ENCODE results near the gene TEKT1.
"Not testable (repeated sequence)": the region's sequence is repeated elsewhere in the genome, so short reads cannot be mapped to it uniquely, and the experiment has no call there.

TEKT1 gene

GRCh38 chr17:6831661-6832263, at the start of gene TEKT1:
Gene TEKT1, minus strand, starts transcription at chr17:6831729. Its CDS starts 1,353 bp downstream, at chr17:6830376.
- H3K4me3 ChIP-seq (ENCODE audit: low read length), result peak within 1 kb of the TSS; percentile 47
- peak; percentile 84 for DNase-seq (ENCODE audit: low read depth)
- no peak for TF ChIP-seq CTCF (IDR thresholded peaks at IDR 0.05; ENCODE audit: insufficient read depth, low read depth, low read length, missing control alignments)

- not testable (repeated sequence) for H3K4me3 ChIP-seq (ENCODE audit: low read length)
- peak; percentile 25 for DNase-seq (ENCODE audit: low read depth)
These were observed 47.9 kb upstream of the TEKT1 start for GRCh38 chr17:6879221-6879975.

- DNase-seq (ENCODE audit: low read depth), result peak; percentile 58
- H3K4me3 ChIP-seq (ENCODE audit: low read length), result not testable (repeated sequence)
These were observed 43.7 kb upstream of the TEKT1 start for GRCh38 chr17:6875276-6875675.

- no peak for TF ChIP-seq CTCF (IDR thresholded peaks at IDR 0.05; ENCODE audit: insufficient read depth, low read depth, low read length, missing control alignments)
- DNase-seq (ENCODE audit: low read depth), result no peak
- H3K4me3 ChIP-seq (ENCODE audit: low read length), result no peak overlapping the region
These were observed 41.4 kb upstream of the TEKT1 start for GRCh38 chr17:6872936-6873335.

- H3K4me3 ChIP-seq (ENCODE audit: low read length), result no peak overlapping the region
- TF ChIP-seq CTCF (IDR thresholded peaks at IDR 0.05; ENCODE audit: insufficient read depth, low read depth, low read length, missing control alignments), result no peak
These were observed 39.3 kb upstream of the TEKT1 start for GRCh38 chr17:6870841-6871240.

GRCh38 chr17:6868582-6868981, 37.1 kb upstream of the TEKT1 start:
- no peak for TF ChIP-seq CTCF (IDR thresholded peaks at IDR 0.05; ENCODE audit: insufficient read depth, low read depth, low read length, missing control alignments)
- DNase-seq (ENCODE audit: low read depth), result peak; percentile 92
- no peak overlapping the region for H3K4me3 ChIP-seq (ENCODE audit: low read length)

More at GRCh38 chr17:6870841-6871240, 39.3 kb upstream of the TEKT1 start:
- no peak for DNase-seq (ENCODE audit: low read depth)

DNA sequence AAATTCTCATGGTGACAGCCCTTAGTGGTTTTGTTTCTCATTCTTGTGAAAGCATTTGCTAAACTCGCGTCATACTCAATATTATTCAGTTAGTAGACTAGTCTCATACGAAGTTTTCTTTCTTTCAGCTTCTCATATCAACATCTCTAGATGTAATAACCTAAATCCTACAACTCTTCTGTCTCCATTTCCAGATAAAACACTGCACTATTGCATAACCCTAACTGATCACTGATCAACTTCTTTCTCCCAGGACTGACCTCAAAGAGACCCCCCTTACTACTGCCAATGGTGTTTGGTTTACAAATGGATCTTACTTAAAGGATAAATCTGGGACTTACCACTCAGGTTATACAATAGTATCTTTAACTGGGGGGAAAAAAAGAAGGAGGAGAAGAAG, 36.3 kb upstream of the TEKT1 start:
- H3K4me3 ChIP-seq (ENCODE audit: low read length), result no peak overlapping the region
- no peak for TF ChIP-seq CTCF (IDR thresholded peaks at IDR 0.05; ENCODE audit: insufficient read depth, low read depth, low read length, missing control alignments)
- DNase-seq (ENCODE audit: low read depth), result no peak

DNA sequence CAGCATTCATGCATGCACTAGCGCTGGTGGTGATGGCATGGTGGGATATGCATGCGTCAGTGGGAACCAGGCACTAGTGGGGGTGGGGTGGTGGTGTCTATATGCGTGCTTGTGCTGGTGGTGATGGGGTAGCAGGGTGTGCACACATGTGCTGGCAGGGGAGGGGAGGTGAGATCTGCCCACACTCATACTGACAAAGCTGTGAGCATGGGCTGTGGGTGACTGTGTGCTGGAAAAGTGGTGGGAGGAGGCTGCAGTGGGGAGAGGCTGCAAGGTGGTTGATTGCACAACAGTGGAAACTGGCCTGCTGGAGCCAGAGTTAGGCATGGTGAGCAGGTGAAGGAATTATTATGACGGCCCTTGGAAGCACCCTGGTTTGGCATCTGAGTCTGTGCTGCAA, 31.3 kb upstream of the TEKT1 start:
- H3K4me3 ChIP-seq (ENCODE audit: low read length), result no peak overlapping the region
- TF ChIP-seq CTCF (IDR thresholded peaks at IDR 0.05; ENCODE audit: insufficient read depth, low read depth, low read length, missing control alignments), result no peak
- DNase-seq (ENCODE audit: low read depth), result peak; percentile 72

All from epithelial cell of esophagus (primary cell).